Measurements from ENCODE around the gene PM20D1. TPM values are rescaled to one million over a fixed set of nuclear protein-coding genes. Genes with fewer than 3 reads are reported as not detected.
"Not testable (repeated sequence)": the region's sequence is repeated elsewhere in the genome, so short reads cannot be mapped to it uniquely, and the experiment has no call there.

The PM20D1 gene, protein sequence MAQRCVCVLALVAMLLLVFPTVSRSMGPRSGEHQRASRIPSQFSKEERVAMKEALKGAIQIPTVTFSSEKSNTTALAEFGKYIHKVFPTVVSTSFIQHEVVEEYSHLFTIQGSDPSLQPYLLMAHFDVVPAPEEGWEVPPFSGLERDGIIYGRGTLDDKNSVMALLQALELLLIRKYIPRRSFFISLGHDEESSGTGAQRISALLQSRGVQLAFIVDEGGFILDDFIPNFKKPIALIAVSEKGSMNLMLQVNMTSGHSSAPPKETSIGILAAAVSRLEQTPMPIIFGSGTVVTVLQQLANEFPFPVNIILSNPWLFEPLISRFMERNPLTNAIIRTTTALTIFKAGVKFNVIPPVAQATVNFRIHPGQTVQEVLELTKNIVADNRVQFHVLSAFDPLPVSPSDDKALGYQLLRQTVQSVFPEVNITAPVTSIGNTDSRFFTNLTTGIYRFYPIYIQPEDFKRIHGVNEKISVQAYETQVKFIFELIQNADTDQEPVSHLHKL
- total RNA-seq = 1 to 10 TPM in 4 of 10 donors, under 1 TPM in 6; 0.12 to 1.9 (median 0.66) TPM
- under 1 TPM; 0.30 to 0.73 TPM for polyA plus RNA-seq
- long read RNA-seq, donor 1, partial matches to known transcripts = 1 of 2 reads
- long read RNA-seq, donor 1, other reads (novel, unspliced or antisense) = 1 of 2 reads
- long read RNA-seq, donor 2, partial matches to known transcripts = 1 of 3 reads
- long read RNA-seq, donor 2, other reads (novel, unspliced or antisense) = 1 of 3 reads
- long read RNA-seq, donor 3, partial matches to known transcripts = 0 of 2 reads
- long read RNA-seq, donor 3, other reads (novel, unspliced or antisense) = 2 of 2 reads

DNA sequence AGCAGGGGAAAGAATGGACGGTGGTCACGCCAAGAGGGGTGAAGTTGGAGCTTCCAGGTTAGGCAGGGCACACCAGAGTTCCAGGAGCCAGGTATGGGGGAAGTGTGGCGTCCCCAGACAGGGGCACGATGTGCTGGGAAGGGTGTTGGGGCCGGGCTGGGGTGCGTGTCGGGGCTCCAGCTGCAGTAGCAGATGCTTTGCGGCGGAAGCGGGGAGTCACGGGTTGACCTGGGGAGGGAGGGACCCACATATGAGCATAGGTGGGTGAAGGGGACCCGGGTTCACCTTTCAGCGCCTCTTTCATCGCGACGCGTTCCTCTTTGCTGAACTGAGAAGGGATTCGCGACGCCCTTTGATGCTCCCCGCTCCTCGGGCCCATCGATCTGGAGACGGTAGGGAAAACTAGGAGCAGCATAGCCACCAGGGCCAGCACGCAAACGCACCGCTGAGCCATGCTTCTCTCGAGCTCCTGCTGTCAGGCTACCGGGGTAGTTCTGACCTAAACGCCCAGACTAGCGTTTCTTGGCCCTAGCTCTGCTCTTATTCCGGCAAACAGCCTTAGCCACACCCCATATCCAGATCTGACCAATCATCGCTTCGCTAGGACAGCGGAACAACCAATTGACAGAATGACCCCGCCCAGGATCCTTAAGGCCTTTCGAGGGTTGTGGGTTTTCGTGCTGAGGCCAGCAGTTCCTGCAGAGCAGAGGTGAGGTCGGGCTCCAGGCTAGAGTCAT, at the start of gene PM20D1:
Gene PM20D1, minus strand, starts transcription at position 514 of the 737 bp plus-strand sequence. Its CDS starts 60 bp downstream, at position 454.
- WGBS, 2 donors = 55 to 56% methylated on average over 39 of the region's 39 CpGs
- no peaks in the 10 kb centered on the region for H3K36me3 ChIP-seq
- H3K27me3 ChIP-seq = peaks cover 0 to 9% (median 0%) of the 10 kb centered on the region in 7 donors
- ATAC-seq (peak; percentile 92 to 100 (median 98)), DNase-seq (peak; percentile 56 to 94)
- peak within 1 kb of the TSS in 3 of 10 donors; percentile 34 to 52 (median 51) for H3K27ac ChIP-seq
- TF ChIP-seq, protein P1, sequence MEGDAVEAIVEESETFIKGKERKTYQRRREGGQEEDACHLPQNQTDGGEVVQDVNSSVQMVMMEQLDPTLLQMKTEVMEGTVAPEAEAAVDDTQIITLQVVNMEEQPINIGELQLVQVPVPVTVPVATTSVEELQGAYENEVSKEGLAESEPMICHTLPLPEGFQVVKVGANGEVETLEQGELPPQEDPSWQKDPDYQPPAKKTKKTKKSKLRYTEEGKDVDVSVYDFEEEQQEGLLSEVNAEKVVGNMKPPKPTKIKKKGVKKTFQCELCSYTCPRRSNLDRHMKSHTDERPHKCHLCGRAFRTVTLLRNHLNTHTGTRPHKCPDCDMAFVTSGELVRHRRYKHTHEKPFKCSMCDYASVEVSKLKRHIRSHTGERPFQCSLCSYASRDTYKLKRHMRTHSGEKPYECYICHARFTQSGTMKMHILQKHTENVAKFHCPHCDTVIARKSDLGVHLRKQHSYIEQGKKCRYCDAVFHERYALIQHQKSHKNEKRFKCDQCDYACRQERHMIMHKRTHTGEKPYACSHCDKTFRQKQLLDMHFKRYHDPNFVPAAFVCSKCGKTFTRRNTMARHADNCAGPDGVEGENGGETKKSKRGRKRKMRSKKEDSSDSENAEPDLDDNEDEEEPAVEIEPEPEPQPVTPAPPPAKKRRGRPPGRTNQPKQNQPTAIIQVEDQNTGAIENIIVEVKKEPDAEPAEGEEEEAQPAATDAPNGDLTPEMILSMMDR (IDR thresholded peaks at IDR 0.05) = no peak
- intact Hi-C loops (cut with DNase I) = no loop called here
- peaks cover 0 to 9% (median 0%) of the 10 kb centered on the region in 9 donors for H3K4me1 ChIP-seq
- H3K4me3 ChIP-seq = peak within 1 kb of the TSS; percentile 10 to 62 (median 50)
- H3K9me3 ChIP-seq = peaks cover 0 to 10% (median 4%) of the 10 kb centered on the region in 11 donors

DNA sequence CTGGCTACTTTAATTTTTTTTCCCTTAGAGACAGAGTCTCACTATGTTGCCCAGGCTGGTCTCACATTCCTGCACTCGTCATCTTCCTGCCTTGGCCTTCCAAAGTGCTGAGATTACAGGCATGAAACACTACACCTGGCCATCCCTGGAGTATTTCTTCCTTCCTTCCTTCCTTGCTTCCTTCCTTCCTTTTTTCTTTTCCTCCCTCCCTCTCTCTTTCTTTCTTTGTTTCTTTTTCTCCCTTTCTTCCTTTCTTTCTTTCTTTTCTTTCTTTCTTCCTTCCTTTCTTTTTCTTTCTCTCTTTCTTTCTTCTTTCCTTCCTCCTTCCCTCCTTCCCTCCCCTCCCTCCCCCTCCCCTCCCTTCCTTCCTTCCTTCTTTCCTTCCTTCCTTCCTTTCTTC, 46.4 kb upstream of the PM20D1 start:
- peaks cover 0 to 3% (median 0%) of the 10 kb centered on the region in 9 donors for H3K36me3 ChIP-seq
- H3K27me3 ChIP-seq = peaks cover 0 to 9% (median 0%) of the 10 kb centered on the region in 7 donors
- H3K9me3 ChIP-seq = peaks cover 0 to 4% (median 0%) of the 10 kb centered on the region in 11 donors
- no peak overlapping the region for H3K4me3 ChIP-seq
- TF ChIP-seq, protein P1 (IDR thresholded peaks at IDR 0.05) = no peak
- no peak overlapping the region for H3K27ac ChIP-seq
- H3K4me1 ChIP-seq = no peaks in the 10 kb centered on the region
- WGBS, 2 donors = 91 to 94% methylated on average over 1 of the region's 1 CpG
- ATAC-seq (no peak), DNase-seq (no peak)
- intact Hi-C loops (cut with DNase I) = loop anchor here in 1 of 10 donors (5.0 kb wide), 1 partner anchor 89 kb away; no protein-coding TSS in a partner anchor

DNA sequence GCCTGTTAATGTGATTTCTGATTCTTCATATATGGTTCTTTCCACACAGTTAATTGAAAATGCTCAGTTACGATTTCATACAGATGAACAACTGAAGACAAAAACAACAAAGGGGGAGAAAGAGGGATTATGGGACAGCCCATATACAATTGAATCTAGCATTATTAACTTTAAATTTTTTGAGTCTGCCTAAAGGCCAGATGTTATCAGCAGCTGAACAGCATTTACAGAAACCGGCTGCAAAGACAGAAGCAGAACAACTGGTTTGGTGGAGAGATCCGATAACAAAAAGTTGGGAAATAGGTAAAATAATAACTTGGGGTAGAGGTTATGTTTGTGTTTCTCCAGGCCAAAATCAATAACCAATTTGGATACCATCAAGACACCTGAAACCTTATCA, 44.2 kb upstream of the PM20D1 start:
- H3K36me3 ChIP-seq; intact Hi-C loops (cut with DNase I); DNase-seq; H3K27ac ChIP-seq; ATAC-seq; H3K9me3 ChIP-seq; H3K4me3 ChIP-seq; H3K27me3 ChIP-seq: not testable (repeated sequence)
- H3K4me1 ChIP-seq = peaks cover 0 to 12% (median 0%) of the 10 kb centered on the region in 9 donors
- WGBS, 2 donors = 89 to 92% methylated on average over 3 of the region's 3 CpGs

DNA sequence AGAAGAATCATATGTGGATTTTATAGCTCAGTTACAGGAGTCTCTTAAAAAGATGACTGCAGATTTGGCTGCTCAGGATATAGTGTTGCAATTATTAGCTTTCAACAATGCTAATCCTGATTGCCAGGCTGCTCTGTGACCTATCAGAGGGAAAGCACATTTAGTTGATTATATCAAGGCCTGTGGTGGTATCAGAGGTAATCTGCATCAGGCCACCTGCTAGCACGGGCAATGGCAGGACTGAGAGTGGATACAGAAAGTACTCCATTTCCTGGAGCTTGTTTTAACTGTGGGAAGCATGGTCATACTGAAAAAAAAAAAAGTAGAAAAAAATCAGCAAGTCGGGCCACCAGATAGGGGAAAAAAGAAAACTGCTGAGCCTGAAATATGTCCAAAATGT, 42.2 kb upstream of the PM20D1 start:
- ATAC-seq; intact Hi-C loops (cut with DNase I): not testable (repeated sequence)
- 34 to 46% methylated on average over 2 of the region's 2 CpGs for WGBS, 2 donors

DNA sequence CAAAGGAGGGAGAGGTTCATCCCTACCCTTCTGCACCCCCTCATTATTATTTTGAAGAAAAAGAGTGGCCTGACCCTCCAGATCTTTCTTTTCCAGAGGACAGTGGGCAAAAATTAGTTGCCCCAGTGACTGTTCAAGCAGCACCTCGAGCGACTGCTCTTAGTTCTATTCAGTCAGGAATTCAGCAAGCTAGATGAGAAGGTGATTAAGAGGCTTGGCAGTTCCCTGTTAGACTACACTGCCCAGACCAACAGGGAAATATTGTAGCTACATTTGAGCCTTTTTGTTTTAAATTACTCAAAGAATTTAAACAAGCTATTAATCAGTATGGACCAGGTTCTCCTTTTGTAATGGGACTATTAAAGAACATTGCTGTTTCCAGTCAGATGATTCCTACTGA, 41.5 kb upstream of the PM20D1 start:
- H3K4me3 ChIP-seq; intact Hi-C loops (cut with DNase I); H3K36me3 ChIP-seq; H3K27me3 ChIP-seq; H3K9me3 ChIP-seq; H3K27ac ChIP-seq; ATAC-seq; DNase-seq: not testable (repeated sequence)
- H3K4me1 ChIP-seq = peaks cover 0 to 16% (median 0%) of the 10 kb centered on the region in 9 donors
- 61 to 71% methylated on average over 2 of the region's 2 CpGs for WGBS, 2 donors

More for the DNA sequence above, 42.2 kb upstream of the PM20D1 start:
- DNase-seq, H3K27ac ChIP-seq, H3K9me3 ChIP-seq, H3K4me3 ChIP-seq, H3K36me3 ChIP-seq, H3K27me3 ChIP-seq: not testable (repeated sequence)
- H3K4me1 ChIP-seq = peaks cover 0 to 16% (median 0%) of the 10 kb centered on the region in 9 donors

DNA sequence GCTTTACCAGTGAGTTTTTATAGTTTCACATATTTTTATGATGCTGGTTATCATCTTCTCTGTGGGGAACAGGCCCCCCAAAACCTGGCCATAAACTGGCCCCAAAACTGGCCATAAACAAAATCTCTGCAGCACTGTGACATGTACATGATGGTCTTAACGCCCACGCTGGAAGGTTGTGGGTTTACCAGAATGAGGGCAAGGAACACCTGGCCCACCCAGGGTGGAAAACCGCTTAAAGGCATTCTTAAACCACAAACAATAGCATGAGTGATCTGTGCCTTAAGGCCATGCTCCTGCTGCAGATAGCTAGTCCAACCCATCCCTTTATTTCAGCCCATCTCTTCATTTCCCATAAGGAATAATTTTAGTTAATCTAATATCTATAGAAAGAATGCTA, 40.7 kb upstream of the PM20D1 start:
- intact Hi-C loops (cut with DNase I); H3K27ac ChIP-seq; DNase-seq; ATAC-seq; H3K9me3 ChIP-seq; H3K4me3 ChIP-seq; H3K36me3 ChIP-seq; H3K27me3 ChIP-seq: not testable (repeated sequence)
- H3K4me1 ChIP-seq = peaks cover 0 to 16% (median 0%) of the 10 kb centered on the region in 9 donors
- 95 to 98% methylated on average over 3 of the region's 3 CpGs for WGBS, 2 donors

DNA sequence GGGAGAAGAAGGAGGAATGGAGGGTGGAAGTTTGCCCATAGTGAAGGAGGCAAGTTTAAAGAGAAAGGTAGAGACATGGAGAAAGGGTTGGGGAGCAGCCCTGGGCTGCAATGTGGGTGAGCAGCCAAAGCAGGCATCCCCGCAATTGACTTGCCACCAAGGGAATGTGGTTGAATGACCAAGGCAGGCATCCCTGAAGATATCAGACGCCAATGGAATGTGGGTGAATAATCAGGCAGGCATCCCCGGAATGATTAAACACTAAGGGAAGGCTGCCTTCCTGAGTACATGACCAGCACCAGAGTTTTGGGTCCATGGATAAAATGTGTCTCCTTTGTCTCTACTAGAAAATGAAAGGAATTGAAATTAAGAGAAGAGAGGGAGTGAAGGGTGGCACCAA, 39.8 kb upstream of the PM20D1 start:
- H3K4me3 ChIP-seq; H3K27ac ChIP-seq; DNase-seq; H3K27me3 ChIP-seq; H3K36me3 ChIP-seq; ATAC-seq; H3K9me3 ChIP-seq; intact Hi-C loops (cut with DNase I): not testable (repeated sequence)
- H3K4me1 ChIP-seq = peaks cover 0 to 16% (median 0%) of the 10 kb centered on the region in 9 donors
- WGBS, 2 donors = 48 to 58% methylated on average over 3 of the region's 3 CpGs

DNA sequence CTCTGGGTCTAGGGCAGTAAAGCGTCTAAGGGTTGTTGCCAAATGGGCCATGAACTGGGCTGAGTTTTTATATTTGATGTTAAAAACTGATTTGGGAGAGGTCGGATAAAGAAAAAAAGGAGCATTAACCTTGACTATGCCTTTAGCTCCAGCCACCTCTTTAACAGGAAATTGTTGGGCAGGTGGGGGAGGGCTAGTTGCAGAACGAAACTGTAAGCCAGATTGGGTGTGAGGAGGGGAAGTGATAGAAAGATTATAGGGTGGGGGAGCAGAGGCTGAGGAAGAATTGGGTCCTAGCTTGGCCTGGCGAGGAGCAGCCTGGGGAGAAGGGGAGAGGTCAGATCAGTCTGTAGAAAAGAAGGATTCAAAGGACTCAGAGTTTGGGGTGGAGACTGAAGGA, 39.1 kb upstream of the PM20D1 start:
- peaks cover 0 to 16% (median 0%) of the 10 kb centered on the region in 9 donors for H3K4me1 ChIP-seq
- 79 to 82% methylated on average over 4 of the region's 4 CpGs for WGBS, 2 donors
- intact Hi-C loops (cut with DNase I); H3K27me3 ChIP-seq; H3K9me3 ChIP-seq; H3K36me3 ChIP-seq; H3K27ac ChIP-seq; DNase-seq; ATAC-seq; H3K4me3 ChIP-seq: not testable (repeated sequence)
